ENCODE results near the gene TTC33. TPM values are rescaled to one million over a fixed set of nuclear protein-coding genes. Genes with fewer than 3 reads are reported as not detected.

TTC33 gene
- total and polyA plus RNA-seq, 7 donors, result 11.0 to 38.5 (median 25.3) TPM

- ATAC-seq (no peak), DNase-seq (no peak)
- Histone ChIP-seq H3K4me1 (no peaks in the 10 kb centered on the region), H3K27me3 (ENCODE audit: insufficient read depth in 3 of 3, low read length in 2 of 3) (no peaks in the 10 kb centered on the region), H3K9me3 (no peaks in the 10 kb centered on the region), H3K27ac (no peak overlapping the region), H3K4me3 (no peak overlapping the region), H3K36me3 (ENCODE audit: insufficient read depth in 1 of 2, low read depth in 1 of 2) (no peaks in the 10 kb centered on the region)
- intact Hi-C loops (cut with DNase I), result no loop called here
- WGBS, 3 donors, result 62 to 73% (median 65%) methylated on average over 2 of the region's 2 CpGs
- TF ChIP-seq CTCF (IDR thresholded peaks at IDR 0.05), result no peak
Measured at GRCh38 chr5:40627706-40628105, 128.1 kb downstream of the TTC33 start.

GRCh38 chr5:40626801-40627200 lies 129.0 kb downstream of the TTC33 start:
- Histone ChIP-seq H3K4me1 (no peaks in the 10 kb centered on the region), H3K4me3 (no peak overlapping the region), H3K9me3 (no peaks in the 10 kb centered on the region), H3K27ac (no peak overlapping the region), H3K36me3 (ENCODE audit: insufficient read depth in 1 of 2, low read depth in 1 of 2) (no peaks in the 10 kb centered on the region), H3K27me3 (ENCODE audit: insufficient read depth in 3 of 3, low read length in 2 of 3) (no peaks in the 10 kb centered on the region)
- TF ChIP-seq CTCF (IDR thresholded peaks at IDR 0.05), result no peak
- ATAC-seq, result no peak
- no peak for DNase-seq
- 75 to 88% (median 84%) methylated on average over 2 of the region's 2 CpGs for WGBS, 3 donors
- intact Hi-C loops (cut with DNase I), result no loop called here

- ATAC-seq (no peak), DNase-seq (no peak)
- no peak overlapping the region for H3K27ac ChIP-seq
- WGBS, 3 donors, result 77 to 80% (median 80%) methylated on average over 2 of the region's 2 CpGs
- intact Hi-C loops (cut with DNase I), result no loop called here
- no peaks in the 10 kb centered on the region for H3K4me1 ChIP-seq
- no peak overlapping the region for H3K4me3 ChIP-seq
- H3K9me3 ChIP-seq, result no peaks in the 10 kb centered on the region
- H3K27me3 ChIP-seq (ENCODE audit: insufficient read depth in 3 of 3, low read length in 2 of 3), result no peaks in the 10 kb centered on the region
- no peak for TF ChIP-seq CTCF (IDR thresholded peaks at IDR 0.05)
- no peaks in the 10 kb centered on the region for H3K36me3 ChIP-seq (ENCODE audit: insufficient read depth in 1 of 2, low read depth in 1 of 2)
Measured at GRCh38 chr5:40623480-40624420, 132.0 kb downstream of the TTC33 start.

- no peak overlapping the region for H3K4me3 ChIP-seq
Measured at GRCh38 chr5:40622463-40623252, 133.1 kb downstream of the TTC33 start.

More at GRCh38 chr5:40622463-40623252, 133.1 kb downstream of the TTC33 start:
- ATAC-seq, result no peak
- no peaks in the 10 kb centered on the region for H3K36me3 ChIP-seq (ENCODE audit: insufficient read depth in 1 of 2, low read depth in 1 of 2)
- H3K27ac ChIP-seq, result no peak overlapping the region
- H3K4me1 ChIP-seq, result no peaks in the 10 kb centered on the region
- H3K9me3 ChIP-seq, result no peaks in the 10 kb centered on the region
- WGBS, 3 donors, result 73 to 77% (median 77%) methylated on average over 2 of the region's 2 CpGs
- intact Hi-C loops (cut with DNase I), result no loop called here
- DNase-seq, result no peak
- TF ChIP-seq CTCF (IDR thresholded peaks at IDR 0.05), result no peak
- no peaks in the 10 kb centered on the region for H3K27me3 ChIP-seq (ENCODE audit: insufficient read depth in 3 of 3, low read length in 2 of 3)

All from psoas muscle (tissue), 8 donors.